ENCODE measurements around the gene GABBR2.

DNA sequence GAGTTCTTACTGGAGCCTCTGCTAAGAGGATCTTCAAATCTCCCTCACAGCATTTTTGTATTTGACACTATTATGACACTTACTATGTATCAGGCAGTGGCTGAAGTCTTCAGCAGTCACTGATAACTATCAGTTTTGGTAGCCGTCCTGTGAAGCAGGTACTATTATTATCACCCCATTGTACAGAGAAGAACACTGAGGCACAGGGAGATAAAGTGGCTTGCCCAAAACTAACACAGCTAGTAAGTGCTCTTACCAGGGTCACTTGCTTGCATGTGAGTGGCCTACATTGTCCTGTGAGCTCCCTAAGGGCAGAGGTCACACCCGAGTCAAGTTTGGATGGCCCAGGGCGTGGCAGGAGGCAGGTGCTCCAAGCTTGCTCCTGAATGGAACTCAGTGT lies 16.8 kb downstream of the GABBR2 start:
- TF ChIP-seq, protein P1, sequence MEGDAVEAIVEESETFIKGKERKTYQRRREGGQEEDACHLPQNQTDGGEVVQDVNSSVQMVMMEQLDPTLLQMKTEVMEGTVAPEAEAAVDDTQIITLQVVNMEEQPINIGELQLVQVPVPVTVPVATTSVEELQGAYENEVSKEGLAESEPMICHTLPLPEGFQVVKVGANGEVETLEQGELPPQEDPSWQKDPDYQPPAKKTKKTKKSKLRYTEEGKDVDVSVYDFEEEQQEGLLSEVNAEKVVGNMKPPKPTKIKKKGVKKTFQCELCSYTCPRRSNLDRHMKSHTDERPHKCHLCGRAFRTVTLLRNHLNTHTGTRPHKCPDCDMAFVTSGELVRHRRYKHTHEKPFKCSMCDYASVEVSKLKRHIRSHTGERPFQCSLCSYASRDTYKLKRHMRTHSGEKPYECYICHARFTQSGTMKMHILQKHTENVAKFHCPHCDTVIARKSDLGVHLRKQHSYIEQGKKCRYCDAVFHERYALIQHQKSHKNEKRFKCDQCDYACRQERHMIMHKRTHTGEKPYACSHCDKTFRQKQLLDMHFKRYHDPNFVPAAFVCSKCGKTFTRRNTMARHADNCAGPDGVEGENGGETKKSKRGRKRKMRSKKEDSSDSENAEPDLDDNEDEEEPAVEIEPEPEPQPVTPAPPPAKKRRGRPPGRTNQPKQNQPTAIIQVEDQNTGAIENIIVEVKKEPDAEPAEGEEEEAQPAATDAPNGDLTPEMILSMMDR (IDR thresholded peaks at IDR 0.05; ENCODE audit: low read depth, low read length, poor library complexity, severe bottlenecking) = no peak
- TF ChIP-seq EZH2phosphoT487 (IDR thresholded peaks at IDR 0.05; ENCODE audit: borderline replicate concordance, low read length) = no peak
